ENCODE results near the gene NUDCD3.
"Not testable (repeated sequence)": the region's sequence is repeated elsewhere in the genome, so short reads cannot be mapped to it uniquely, and the experiment has no call there.

Gene NUDCD3

GRCh38 chr7:44445986-44446671 is 44.3 kb downstream of the NUDCD3 start:
- DNase-seq, result peak in 1 of 2 experiments; percentile 13

GRCh38 chr7:44441079-44441478 is 49.4 kb downstream of the NUDCD3 start:
- DNase-seq, result no peak

GRCh38 chr7:44440577-44441078 is 49.8 kb downstream of the NUDCD3 start:
- DNase-seq, result no peak

- DNase-seq, result no peak
Observed at GRCh38 chr7:44439926-44440325, 50.5 kb downstream of the NUDCD3 start.

GRCh38 chr7:44438816-44439215 is 51.6 kb downstream of the NUDCD3 start:
- no peak for DNase-seq

- DNase-seq, result no peak
Observed at GRCh38 chr7:44434201-44434600, 56.3 kb downstream of the NUDCD3 start.

GRCh38 chr7:44433255-44434022 is 57.0 kb downstream of the NUDCD3 start:
- DNase-seq, result no peak

- DNase-seq, result no peak
Observed at GRCh38 chr7:44432381-44432977, 58.0 kb downstream of the NUDCD3 start.

- no peak for DNase-seq
Observed at GRCh38 chr7:44431091-44431608, 59.3 kb downstream of the NUDCD3 start.

- no peak for DNase-seq
Observed at GRCh38 chr7:44430054-44430453, 60.4 kb downstream of the NUDCD3 start.

- not testable (repeated sequence) for DNase-seq
Observed at GRCh38 chr7:44424762-44425161, 65.7 kb downstream of the NUDCD3 start.

- no peak for DNase-seq
Observed at GRCh38 chr7:44416941-44417340, 73.5 kb downstream of the NUDCD3 start.

- no peak for DNase-seq
Observed at GRCh38 chr7:44415510-44415909, 74.9 kb downstream of the NUDCD3 start.

GRCh38 chr7:44415047-44415446 is 75.4 kb downstream of the NUDCD3 start:
- DNase-seq, result no peak

- no peak for DNase-seq
Observed at GRCh38 chr7:44411306-44411705, 79.2 kb downstream of the NUDCD3 start.

GRCh38 chr7:44408596-44408995 is 81.9 kb downstream of the NUDCD3 start:
- no peak for DNase-seq

GRCh38 chr7:44403775-44404174 is 86.7 kb downstream of the NUDCD3 start:
- DNase-seq, result no peak

- DNase-seq, result no peak
Observed at GRCh38 chr7:44403176-44403759, 87.2 kb downstream of the NUDCD3 start.

GRCh38 chr7:44402401-44403060 is 87.9 kb downstream of the NUDCD3 start:
- DNase-seq, result no peak

- DNase-seq, result no peak
Observed at GRCh38 chr7:44401692-44402091, 88.8 kb downstream of the NUDCD3 start.

GRCh38 chr7:44400033-44400511 is 90.4 kb downstream of the NUDCD3 start:
- DNase-seq, result no peak

- no peak for DNase-seq
Observed at GRCh38 chr7:44398953-44399574, 91.4 kb downstream of the NUDCD3 start.

Data from cerebellar nuclear complex (tissue), 1 donor.